ENCODE results near the gene KRT77.

GRCh38 chr12:52682938-52683574 lies 20.3 kb downstream of the KRT77 start:
- no peak for TF ChIP-seq CTCF (IDR thresholded peaks at IDR 0.05)
- TF ChIP-seq POLR2A (IDR thresholded peaks at IDR 0.05), result no peak

Data from vagina (tissue), 2 donors.